NCI-H82 (cell line): ENCODE data around the gene GMNN.
"Not testable (repeated sequence)": the region's sequence is repeated elsewhere in the genome, so short reads cannot be mapped to it uniquely, and the experiment has no call there.

Experiments used
- DNase-seq: peaks from one replicate; lab custom pipeline; 2025; lab: John Stamatoyannopoulos, UW

Gene GMNN

DNA sequence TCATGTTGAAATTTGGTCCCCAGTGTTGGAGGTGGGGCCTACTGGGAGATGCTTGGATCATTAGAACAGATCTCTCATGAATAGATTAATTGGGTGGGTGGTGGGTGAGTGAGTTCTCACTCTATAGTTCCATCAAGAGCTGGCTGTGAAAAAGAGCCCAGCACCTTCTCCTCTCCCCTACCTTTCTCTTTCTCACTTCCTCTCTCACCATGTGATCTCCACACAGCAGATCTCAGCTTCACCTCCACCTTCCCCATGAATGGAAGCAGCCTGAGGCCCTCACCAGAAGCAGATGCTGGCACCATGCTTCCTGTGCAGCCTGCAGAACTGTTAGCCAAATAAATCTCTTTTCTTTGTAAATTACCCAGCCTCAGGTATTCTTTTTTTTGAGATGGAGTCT is 12.9 kb upstream of the GMNN start:
- no peak for DNase-seq

DNA sequence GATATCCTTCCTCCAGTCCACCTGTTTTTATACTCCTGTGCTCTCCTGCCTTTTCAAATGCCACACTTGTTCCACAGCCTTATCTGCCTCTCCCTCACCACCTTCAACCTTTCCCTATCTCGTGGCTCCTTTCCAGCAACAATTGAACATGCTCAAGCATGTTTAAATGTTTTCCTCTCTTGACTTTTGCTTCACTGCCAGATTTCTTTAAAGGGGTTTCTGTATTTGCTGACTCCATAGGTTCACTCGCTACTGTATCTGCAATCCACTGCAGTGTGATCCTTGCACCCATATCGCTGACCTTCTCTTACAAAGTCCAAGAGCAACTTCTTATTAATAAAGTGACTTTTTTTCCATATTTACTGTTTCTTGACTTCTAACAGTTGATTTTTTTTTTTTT is 11.2 kb upstream of the GMNN start:
- no peak for DNase-seq

DNA sequence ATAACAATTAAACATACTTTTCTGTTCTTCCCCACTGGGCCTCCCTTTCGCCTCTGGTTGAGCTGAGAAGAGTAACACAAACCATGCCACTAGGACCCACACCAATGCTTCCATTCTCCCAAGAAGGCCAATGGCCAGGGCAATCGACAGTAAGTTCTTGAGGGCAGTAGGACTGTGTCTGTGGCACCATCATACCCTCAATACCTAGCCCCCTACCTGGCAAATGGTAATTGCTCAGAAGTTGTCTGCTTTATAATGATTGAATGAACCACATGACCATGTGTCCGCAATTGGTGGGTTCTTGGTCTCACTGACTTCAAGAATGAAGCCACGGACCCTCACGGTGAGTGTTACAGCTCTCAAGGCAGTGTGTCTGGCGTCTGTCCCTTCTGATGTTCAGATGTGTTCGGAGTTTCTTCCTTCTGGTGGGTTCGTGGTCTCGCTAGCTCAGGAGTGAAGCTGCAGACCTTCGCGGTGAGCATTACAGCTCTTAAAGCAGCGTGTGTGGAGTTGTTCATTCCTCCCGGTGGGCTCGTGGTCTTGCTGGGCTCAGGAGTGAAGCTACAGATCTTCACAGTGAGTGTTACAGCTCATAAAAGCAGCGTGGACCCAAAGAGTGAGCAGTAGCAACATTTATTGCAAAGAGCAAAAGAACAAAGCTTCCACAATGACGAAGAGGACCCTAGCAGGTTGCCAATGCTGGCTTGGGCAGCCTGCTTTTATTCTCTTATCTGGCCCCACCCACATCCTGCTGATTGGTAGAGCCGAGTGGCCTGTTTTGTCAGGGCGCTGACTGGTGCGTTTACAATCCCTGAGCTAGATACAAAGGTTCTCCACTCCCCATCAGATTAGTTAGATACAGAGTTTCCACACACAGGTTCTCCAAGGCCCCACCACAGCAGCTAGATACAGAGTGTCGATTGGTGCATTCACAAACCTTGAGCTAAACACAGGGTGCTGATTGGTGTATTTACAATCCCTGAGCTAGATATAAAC is 9.6 kb upstream of the GMNN start:
- not testable (repeated sequence) for DNase-seq

DNA sequence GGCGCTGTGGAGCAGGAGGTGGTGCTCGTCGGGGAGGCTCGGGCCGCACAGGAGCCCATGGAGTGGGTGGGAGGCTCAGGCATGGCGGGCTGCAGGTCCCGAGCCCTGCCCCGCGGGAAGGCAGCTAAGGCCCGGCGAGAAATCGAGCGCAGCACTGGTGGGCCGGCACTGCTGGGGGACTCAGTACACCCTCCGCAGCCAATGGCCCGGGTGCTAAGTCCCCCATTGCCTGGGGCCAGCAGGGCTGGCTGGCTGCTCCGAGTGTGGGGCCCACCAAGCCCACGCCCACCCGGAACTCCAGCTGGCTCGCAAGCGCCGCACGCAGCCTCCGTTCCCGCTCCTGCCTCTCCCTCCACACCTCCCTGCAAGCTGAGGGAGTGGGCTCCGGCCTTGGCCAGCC is 8.8 kb upstream of the GMNN start:
- not testable (repeated sequence) for DNase-seq

DNA sequence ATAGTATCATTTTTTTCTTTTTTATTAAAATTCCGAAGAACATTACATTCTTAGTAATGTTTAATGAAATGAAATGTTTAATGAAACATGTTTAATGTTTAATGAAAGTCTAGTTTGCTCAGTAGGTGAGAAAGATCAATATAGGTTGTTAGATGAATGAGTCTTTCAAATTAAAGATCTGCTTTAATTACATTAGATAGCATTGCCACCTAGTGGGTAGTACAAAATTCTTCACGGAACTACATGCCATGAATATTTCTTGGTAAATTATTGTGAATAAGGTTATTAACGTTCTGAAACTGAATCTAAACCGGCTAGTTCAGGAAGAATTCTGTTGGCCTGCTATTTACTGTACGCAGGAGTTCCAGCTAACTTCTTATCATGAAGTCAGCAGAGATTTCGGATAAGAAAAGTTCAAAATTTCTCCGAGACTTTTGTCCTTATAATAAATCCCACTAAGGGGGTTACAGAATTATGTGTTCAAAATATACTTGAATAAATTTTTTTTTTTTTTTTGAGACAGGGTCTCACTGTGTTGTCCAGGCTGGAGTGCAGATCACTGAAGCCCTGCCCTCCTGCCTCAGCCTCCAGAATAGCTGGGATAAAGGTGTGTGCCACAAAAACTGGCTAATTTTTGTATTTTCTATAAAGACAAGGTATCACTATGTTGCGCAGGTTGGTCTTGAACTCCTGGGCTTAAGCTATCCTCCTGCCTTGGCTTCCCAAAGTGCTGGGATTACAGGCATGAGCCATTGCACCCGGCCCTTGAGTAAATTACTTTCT is 7.9 kb upstream of the GMNN start:
- DNase-seq: peak; percentile 35

DNA sequence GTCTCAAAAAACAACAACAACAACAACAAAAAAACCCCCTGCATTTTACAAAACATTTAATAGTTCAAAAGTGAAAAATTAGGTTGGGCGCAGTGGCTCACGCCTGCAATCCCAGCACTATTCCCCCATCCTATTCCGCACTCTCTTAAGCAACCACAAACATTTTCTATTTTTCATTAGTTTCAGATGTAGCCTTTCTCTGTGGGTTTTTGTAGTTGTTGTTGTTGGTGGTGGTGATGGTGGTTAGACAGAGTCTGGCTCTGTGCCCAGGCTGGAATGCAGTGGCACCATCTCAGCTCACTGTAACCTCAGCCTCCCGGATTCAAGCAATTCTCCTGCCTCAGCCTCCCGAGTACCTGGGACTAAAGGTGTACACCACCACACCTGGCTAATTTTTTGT is 6.4 kb upstream of the GMNN start:
- DNase-seq: no peak

DNA sequence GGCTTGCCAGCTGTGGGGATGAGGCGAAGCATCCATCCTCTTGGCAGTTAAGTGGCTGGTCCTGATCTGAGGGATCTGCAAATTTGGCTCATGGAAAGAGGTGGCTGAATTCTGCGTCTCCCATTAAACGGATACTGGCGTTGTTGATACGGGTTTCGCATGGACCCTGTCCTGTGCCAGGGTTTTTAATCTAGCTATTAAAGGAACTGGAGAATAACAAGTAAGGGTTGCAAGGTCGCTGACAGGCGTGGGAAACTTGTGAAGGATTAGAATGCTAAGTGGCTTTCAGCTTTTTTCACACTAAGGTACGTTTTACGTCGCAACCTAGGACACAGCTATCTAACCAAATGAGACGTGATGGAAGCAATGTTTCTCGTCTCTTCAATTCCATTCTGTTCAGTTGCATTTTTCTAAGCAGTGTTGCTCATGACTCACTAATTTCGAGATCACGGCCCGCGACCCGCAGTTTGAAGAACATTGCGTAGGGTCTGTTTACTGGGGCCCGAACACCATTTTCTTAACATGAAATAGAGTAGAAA is 852 bp downstream of the GMNN start:
- peak; percentile 73 for DNase-seq

DNA sequence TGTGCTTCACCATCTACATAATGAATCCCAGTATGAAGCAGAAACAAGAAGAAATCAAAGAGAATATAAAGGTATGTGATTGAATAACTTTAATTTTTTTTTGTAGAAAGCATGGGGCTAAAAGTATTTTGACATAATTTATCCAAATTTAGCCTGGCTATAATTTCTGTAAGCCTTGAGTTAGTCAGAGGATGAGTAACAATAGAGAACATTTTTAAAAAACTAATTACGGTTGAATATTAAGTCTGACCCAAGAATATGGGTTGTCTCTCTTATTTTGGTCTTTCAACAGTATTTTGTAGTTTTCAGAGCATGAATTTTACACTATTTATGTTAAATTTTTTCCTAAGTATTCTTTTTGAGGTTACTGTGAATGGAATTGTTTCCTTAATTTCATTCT is 2.5 kb downstream of the GMNN start:
- DNase-seq: no peak

DNA sequence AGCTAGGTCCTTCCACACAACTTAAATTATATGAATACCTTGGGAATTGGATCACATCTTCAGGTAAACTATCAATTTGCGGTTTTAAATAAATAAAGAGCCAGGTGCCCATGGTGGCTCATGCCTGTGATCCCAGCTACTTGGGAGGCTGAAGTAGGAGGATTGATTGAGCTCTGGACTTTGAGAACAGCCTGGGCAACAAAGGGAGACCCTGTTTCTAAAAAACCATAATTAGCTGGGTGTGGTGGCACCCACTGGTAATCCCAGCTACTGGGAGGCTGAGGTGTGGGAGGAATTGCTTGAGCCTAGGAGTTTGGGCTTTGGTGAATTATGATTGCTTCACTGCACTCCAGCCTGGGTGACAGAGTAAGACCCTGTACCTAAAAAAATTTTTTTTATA is 3.4 kb downstream of the GMNN start:
- peak; percentile 13 for DNase-seq

DNA sequence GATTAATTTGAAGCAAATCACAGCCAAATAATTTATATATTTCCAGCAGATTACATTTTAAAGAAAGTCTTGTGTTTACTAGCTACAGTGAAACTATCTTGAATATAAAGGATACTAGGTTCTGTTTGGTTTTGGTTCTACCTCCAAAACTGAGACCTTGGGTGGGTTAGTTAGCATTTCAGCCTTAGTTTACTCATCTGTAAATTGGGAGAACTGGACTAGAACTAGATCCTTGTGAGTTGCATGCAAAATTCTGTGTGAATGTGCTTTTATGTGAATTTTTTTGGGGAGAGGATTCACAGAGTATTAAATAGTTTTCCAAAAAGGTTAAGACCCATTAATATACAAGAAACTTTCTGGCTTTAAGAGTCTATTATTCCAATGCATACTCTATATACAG is 4.1 kb downstream of the GMNN start:
- DNase-seq: no peak

DNA sequence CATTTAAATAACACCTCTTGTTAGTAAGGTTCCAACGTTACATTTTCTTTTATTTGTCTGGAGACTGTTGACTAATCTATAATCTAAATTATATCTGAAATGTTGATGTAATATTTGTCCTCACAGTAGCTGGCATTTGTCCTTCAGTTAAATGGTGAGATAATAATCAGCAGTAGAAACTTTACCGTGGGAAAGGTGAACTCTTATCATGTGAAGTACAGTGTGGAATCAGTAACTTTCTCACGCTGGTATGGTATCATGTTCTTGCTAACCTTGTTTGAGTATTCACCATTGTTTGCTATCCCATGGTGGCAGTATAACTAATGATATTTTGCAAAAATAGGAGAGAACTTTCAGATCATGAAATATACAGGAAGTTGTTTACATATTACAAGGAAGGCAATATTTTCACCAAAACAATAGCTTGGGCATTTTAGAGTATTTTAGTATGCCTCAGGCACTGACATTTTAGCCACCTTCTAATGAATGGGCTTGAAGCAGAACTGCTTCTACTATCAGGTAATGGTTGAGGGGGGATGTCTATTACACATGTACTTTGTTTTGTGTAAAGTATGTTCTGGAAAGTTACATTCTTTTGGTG is 4.8 kb downstream of the GMNN start:
- DNase-seq: no peak

DNA sequence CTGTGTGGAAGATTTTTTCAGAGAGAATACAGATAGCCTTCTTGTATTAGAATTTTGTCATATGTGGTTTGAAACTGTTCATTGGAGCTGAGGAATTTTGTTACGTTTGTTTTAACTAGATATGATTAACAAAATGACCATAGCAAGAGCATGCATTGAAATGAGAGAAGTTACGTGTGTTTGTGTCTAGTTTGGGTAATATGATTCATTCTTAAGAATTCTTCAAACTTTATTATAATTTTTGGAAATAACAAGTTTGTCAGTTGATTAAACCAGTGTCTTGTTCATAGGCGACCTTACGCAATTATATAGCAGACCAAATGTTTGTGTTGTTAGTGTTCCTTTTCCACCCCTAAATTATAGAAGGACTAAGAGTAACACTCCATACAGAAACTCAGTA is 5.5 kb downstream of the GMNN start:
- DNase-seq: no peak

DNA sequence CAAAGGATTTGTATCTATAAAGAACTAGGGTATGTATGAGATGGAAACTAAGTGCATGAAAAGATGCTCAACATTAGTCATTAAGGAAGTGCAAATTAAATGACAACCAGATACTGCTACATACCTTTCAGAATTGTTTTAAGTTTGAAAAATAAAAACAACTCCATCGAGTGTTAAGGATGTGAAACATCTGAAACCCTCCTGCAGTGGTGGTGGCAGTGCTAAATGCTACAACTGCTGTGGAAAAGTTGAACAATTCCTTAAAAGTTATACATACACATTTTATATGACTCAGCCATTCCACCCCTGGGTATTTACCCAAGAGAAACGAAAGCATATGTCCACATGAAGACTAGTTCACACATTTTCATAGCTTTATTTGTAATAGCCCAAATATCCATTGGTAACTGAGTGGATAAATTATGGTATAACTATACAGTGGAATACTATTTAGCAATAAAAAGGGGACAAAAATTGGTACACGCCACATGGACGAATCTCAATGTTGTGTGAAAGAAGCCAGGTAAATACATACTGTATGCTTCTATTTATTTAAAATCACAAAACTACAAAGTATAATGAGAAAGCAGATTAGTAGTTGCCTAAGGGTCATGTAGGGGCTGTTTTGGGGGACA is 13.4 kb downstream of the GMNN start:
- DNase-seq: no peak

DNA sequence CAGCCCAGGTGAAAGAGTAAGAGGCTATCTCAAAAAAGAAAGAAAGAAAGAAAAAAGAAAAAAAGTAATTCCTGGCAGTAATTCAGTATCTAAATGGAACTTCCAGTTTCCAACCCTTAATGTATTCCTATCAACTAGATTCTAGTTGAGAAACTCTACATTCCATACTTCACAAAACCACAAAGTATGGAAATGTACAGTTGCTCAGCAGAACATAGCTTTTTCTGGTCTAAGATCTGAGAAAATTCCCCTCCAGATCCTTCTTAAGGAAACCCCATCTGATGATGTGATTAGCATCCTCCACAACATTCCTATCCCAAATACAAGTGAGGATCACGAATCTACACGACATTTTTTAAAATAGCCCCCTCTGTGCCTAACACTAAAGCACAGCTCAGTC is 20.4 kb downstream of the GMNN start:
- no peak for DNase-seq

DNA sequence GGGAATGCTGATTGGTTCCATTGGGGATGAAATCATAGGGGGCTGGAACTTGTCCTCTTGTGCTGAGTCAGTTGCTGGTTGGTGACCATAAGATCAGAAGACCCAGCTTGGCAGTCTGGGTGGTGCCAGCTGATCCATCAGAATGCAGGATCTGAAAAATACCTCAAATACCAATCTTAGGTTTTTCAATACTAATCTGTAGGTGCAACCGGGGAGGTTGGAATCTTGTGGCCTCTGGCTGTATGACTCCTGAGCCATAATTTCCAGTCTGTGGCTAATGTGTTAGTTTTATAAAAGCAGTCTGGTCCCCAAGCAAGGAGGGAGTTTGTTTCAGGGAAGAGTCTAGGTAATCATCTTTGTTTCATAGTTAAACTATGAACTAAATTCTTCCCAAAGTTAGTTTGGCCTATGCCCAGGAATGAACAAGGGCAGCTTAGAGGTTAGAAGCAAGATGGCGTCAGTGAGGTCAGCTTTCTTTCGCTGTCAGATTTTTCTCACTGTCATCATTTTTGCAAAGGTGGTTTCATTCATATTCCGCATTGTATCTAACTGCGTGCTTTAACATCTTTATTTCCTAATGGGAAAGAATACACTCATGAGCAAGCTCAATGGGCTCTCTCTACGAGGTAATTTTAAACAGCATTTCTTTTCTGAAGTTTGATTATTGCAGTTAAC is 22.0 kb downstream of the GMNN start:
- DNase-seq: no peak

DNA sequence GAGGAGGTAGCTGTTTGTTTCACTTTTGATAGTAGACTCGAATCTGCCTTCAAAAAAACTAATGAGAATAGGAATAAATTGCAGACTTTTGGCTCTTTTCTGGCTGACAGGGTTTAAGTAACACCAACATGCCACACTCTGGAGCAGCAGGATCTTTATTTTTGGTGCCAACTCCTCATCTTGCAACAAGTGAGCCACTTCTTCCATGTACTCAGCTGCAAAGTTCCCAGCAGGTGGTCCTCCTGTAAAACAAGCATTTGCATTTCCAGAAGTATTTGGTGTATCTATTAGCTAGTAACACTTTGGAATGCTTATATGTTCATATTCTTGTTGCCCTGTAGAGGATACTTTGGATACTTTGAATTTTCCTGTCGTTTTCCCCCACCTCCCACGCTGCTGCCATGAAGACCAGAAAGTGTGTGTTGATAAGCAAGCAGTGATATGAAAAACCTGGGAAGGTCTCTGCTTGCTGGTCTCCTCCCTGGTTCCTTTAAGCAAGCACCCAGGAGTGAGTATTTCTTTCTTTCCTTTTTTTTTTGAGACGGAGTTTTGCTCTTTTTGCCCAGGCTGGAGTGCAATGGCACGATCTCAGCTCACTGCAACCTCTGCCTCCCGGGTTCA is 23.0 kb downstream of the GMNN start:
- no peak for DNase-seq

DNA sequence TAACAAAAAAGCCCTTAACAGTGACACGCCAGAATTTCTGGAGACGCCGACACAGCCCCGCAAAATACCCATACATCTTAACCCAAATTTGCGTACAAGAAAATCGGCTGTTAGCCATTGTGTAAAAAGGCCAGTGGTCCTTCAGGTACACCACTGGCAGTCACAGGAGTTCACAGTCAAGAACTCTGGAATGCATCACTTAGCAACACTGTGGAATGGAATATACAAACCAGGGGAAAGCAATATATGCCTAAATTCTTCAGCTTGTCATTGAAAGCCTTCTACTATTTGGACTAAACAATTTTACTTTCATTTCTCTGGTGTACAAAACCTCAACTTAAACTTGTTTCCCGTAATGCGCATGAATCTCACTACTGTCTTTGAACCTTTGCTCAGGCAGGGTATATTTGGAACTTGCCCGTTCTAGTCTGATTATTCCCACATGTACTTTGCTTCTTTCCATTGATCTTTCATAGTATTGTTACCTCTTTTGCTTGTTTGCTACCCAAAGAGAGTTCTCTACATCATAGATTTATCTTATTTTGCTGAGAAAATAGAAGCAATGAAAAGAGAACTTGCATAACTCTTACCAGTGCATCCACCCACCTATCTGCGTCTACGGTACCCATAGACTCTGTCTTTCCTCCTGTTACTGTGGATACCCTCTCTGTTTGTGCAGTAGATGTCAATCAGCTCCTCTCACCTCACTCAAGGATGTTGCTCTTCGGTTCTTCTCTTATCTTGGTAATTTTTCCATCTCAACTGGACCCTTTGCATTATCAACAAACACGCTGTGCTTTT is 24.2 kb downstream of the GMNN start, which contains the start of gene ARMH2:
ARMH2 (minus strand) TSS at position 178 of the 801 bp plus-strand sequence; CDS start at position 118, 60 bp downstream.
- DNase-seq: no peak

DNA sequence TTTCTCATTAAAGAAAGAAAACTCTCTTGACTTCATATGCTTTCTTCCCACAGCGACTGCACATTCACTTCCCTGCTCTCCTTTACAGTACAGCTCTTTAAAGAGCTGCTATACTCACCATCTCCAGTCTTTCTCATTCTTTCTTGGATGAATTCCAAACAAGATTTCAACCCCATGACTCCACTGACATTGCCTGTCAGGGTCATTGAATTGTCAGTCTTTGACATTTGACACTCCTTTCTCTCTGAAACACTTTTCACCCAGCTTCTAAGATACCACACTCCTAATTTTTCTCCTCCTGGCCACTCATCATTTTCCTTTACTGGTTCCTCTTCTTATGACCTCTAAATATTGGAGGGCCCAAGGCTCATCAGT is 24.8 kb downstream of the GMNN start:
- DNase-seq: no peak

DNA sequence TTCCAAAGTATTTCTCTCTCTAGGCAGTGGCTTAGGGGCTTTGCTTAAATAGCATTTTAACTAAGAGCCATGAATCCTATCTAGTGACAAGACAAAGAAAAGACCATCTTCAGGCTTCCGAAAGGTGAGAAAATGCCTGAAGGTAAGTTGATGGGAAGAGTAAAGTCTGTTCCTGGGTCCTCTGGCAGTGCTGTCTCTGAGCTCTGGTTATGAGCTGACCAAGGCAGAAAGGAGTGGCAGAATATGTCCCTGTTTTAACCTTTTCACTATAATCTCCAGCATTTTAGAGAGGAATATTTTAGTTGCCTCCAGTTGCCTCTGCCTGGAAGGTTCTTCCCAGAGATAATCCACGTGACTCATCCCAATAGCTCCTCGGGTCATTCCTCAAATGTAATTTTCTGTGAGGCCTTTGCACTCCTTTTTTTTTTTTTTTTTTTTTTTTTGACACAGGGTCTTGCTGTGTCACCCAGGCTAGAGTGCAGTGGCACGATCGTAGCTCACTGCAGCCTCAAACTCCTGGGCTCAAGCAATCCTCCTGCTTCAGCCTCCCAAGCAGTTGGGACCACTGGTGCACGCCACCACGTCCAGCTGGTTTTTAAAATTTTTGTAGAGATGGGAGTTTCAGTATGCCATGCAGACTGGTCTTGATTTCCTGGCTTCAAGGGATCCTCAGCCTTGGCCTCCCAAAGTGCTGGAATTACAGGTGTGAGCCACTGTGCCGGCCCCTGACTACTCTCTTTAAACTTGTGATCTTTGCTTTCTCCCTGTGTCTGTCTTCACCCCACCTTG is 27.7 kb downstream of the GMNN start:
- no peak for DNase-seq
